Ishikawa (cell line): ENCODE measurements around the gene TENM3.

Experiments used
- RAD21 ChIP-seq: IDR thresholded peaks from 2 replicates; pipeline ENCODE4 v1.6.1; 2012; ENCODE audit warnings: low read depth
- TAF1 ChIP-seq: IDR thresholded peaks from 2 replicates; pipeline ENCODE4 v1.6.1; 2012; ENCODE audit warnings: low read depth, mild to moderate bottlenecking
- YY1 ChIP-seq: IDR thresholded peaks from 2 replicates; pipeline ENCODE4 v1.6.1; 2012; ENCODE audit warnings: low read depth

- no peak for TF ChIP-seq RAD21
- TF ChIP-seq YY1: no peak
- no peak for TF ChIP-seq TAF1
Observed at GRCh38 chr4:182812916-182813315, 569.7 kb downstream of the TENM3 start.
